HUES64 (cell line): Measurements from ENCODE around the gene EXOC3.

Experiments
- H3K27ac ChIP-seq: 2 replicates; pipeline ENCODE4 v1.7.0; 2013; ENCODE audit warnings: low read depth, low read length, inconsistent platforms
- H3K27me3 ChIP-seq: 2 replicates; pipeline ENCODE4 v1.6.1; 2013; ENCODE audit warnings: mild to moderate bottlenecking, low read length; ENCODE audit not compliant: insufficient read depth
- H3K36me3 ChIP-seq: 2 replicates; pipeline ENCODE4 v1.6.1; 2013; ENCODE audit warnings: mild to moderate bottlenecking, low read length; ENCODE audit not compliant: insufficient read depth
- H3K4me1 ChIP-seq: 2 replicates; pipeline ENCODE4 v1.6.1; 2013; ENCODE audit warnings: mild to moderate bottlenecking, low read length, moderate library complexity; ENCODE audit not compliant: insufficient read depth
- H3K4me3 ChIP-seq: 2 replicates; pipeline ENCODE4 v1.5.1; 2013; ENCODE audit warnings: mild to moderate bottlenecking, low read length, moderate library complexity
- H3K9ac ChIP-seq: 2 replicates; pipeline ENCODE4 v1.6.1; 2013; ENCODE audit warnings: mild to moderate bottlenecking, low read depth, low read length
- H3K9me3 ChIP-seq: 2 replicates; pipeline ENCODE4 v1.6.1; 2013; ENCODE audit warnings: low read depth, low read length; ENCODE audit not compliant: insufficient read depth
- WGBS: fragments of 150-250, 120-280 bp; methylation state at CpG from one replicate; pipeline ENCODE4 v1.1.7; 2013; ENCODE audit warnings: missing lambda C conversion rate; 5-methylcytosine and 5-hydroxymethylcytosine counted together

Gene EXOC3

DNA sequence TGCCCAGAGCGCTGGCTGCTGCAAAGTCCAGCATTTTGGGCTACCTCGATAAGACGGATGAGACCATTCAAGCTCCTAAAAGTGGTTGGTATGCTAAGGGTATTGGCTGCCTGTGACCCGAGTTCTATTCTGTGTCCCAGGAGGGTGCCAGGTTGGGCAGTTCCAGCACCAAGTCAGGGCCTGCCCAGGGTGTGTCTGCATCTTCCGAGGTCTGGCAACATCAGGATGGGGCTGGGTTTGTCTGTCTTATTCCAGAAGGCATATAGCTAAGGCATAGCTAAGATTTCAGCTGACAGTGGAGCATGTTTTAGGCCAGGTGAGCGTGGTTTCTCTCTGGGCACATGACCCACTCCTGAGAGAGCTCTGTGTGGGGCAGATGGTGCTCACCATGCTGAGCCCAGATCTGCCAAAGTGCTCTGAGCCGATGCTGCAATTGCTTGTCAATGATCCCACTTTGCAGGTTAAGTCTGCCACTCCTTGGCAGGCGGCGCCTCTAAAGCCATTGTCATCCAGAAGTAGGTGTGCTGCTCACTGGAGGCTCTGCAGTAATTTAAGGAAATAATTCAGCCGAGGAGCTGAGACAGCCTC, 73.5 kb downstream of the EXOC3 start:
- no peak overlapping the region for H3K27ac ChIP-seq
- no peaks in the 10 kb centered on the region for H3K9me3 ChIP-seq
- no peaks in the 10 kb centered on the region for H3K4me1 ChIP-seq
- WGBS: 90% methylated on average over 10 of the region's 10 CpGs
- H3K27me3 ChIP-seq: peaks cover 10% of the 10 kb centered on the region
- H3K4me3 ChIP-seq: no peak overlapping the region
- H3K36me3 ChIP-seq: no peaks in the 10 kb centered on the region
- no peak overlapping the region for H3K9ac ChIP-seq
